ENCODE results near the gene TSBP1. TPM values are rescaled to one million over a fixed set of nuclear protein-coding genes. Genes with fewer than 3 reads are reported as not detected.
A peak's percentile ranks its signal among the peaks of the same experiment; 100 is the strongest.

Gene TSBP1
- total RNA-seq, 1 experiment from 2014 or later: not detected

DNA sequence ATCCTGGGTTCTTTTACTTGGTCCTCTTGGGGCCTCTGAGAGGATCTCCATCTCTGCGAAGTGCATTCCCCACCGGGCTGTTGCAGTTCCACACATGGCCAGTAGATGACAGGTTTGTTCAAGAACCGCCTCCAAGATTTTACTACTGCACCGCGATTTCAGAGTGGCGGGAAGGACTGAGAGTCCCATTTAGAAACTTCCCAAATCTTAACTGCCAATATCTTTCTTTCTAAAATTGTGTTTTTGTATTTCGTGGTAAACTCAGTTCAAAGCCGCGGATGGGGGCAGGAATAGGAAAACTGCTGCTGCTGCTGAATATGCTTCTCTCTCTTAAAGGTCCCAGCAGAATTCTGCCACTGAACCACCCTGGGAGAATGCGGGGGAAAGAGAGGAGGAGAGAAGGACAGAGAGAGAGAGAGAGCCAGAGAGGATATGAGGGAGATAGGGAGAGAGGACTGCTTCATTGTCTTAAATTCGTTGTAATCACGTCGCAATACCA is 43.9 kb upstream of the TSBP1 start:
- Histone ChIP-seq H2BK120ac (ENCODE audit: low read depth, low read length, poor library complexity, severe bottlenecking) (no peak overlapping the region), H2AFZ (ENCODE audit: low read length) (peak overlapping the region; percentile 100), H3K18ac (ENCODE audit: insufficient read length, low read depth, low read length) (no peak overlapping the region), H3K79me1 (ENCODE audit: insufficient read depth, low read depth, low read length, poor library complexity, severe bottlenecking) (no peaks in the 10 kb centered on the region), H2AK5ac (ENCODE audit: insufficient read length, low read length) (no peak overlapping the region), H3K23ac (ENCODE audit: insufficient read length, low read depth, low read length) (no peak overlapping the region), H2BK15ac (ENCODE audit: low read depth, low read length) (no peak overlapping the region), H3K4ac (ENCODE audit: low read depth, low read length) (no peak overlapping the region), H3K9ac (ENCODE audit: extremely low read depth, insufficient read length, low read length) (no peak overlapping the region), H3T11ph (ENCODE audit: low read length) (no peak overlapping the region), H4K20me1 (ENCODE audit: control insufficient read depth, insufficient read depth, insufficient read length) (no peaks in the 10 kb centered on the region), H3K4me1 (ENCODE audit: insufficient read depth, low read length) (no peaks in the 10 kb centered on the region), H3K27me3 (ENCODE audit: insufficient read depth, low read length) (no peaks in the 10 kb centered on the region), H2BK5ac (ENCODE audit: insufficient read length, low read length) (no peak overlapping the region), H3K14ac (ENCODE audit: insufficient read depth, low read length) (no peak overlapping the region), H4K8ac (replicated peaks; ENCODE audit: insufficient read length, low read depth, low read length) (no peak overlapping the region), H3K27ac (ENCODE audit: insufficient read length, low read depth, low read length) (no peak overlapping the region), H3K4me2 (ENCODE audit: insufficient read depth, insufficient read length, low read length) (peak overlapping the region; percentile 57), H4K91ac (ENCODE audit: insufficient read length, low read depth, low read length) (no peak overlapping the region), H3K23me2 (ENCODE audit: insufficient read length, low read depth, low read length, poor library complexity, severe bottlenecking) (peaks cover 3% of the 10 kb centered on the region), H2BK20ac (ENCODE audit: low read depth, low read length, poor library complexity, severe bottlenecking) (no peak overlapping the region), H3K79me2 (ENCODE audit: insufficient read depth, low read length) (no peaks in the 10 kb centered on the region), H3K9me3 (ENCODE audit: control insufficient read depth, low read depth, low read length) (no peaks in the 10 kb centered on the region), H2BK12ac (ENCODE audit: insufficient read length, low read depth, low read length) (no peak overlapping the region), H3K56ac (ENCODE audit: insufficient read length, low read depth, low read length) (no peak overlapping the region), H4K5ac (ENCODE audit: insufficient read length, low read depth, low read length) (no peak overlapping the region)
- WGBS (ENCODE audit: extremely low coverage, insufficient read length, low lambda C conversion rate): no CpG with 5 or more reads among the region's 13 CpGs
- H3K4me1 Mint-ChIP-seq: peaks cover 10 to 11% of the 10 kb centered on the region in 2 experiments
- no peaks in the 10 kb centered on the region for H3K9me3 Mint-ChIP-seq
- TF ChIP-seq, protein P1, sequence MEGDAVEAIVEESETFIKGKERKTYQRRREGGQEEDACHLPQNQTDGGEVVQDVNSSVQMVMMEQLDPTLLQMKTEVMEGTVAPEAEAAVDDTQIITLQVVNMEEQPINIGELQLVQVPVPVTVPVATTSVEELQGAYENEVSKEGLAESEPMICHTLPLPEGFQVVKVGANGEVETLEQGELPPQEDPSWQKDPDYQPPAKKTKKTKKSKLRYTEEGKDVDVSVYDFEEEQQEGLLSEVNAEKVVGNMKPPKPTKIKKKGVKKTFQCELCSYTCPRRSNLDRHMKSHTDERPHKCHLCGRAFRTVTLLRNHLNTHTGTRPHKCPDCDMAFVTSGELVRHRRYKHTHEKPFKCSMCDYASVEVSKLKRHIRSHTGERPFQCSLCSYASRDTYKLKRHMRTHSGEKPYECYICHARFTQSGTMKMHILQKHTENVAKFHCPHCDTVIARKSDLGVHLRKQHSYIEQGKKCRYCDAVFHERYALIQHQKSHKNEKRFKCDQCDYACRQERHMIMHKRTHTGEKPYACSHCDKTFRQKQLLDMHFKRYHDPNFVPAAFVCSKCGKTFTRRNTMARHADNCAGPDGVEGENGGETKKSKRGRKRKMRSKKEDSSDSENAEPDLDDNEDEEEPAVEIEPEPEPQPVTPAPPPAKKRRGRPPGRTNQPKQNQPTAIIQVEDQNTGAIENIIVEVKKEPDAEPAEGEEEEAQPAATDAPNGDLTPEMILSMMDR (conservative IDR thresholded peaks at IDR 0.05): peak; percentile 98
- H3K36me3 Mint-ChIP-seq (ENCODE audit: insufficient read depth in 1 of 3, low read depth in 3 of 3): no peaks in the 10 kb centered on the region
- H3K27me3 Mint-ChIP-seq (ENCODE audit: low read depth): peaks cover 21% of the 10 kb centered on the region
- peak overlapping the region; percentile 51 to 56; a peak in 4 of 5 replicates for H3K4me3 Mint-ChIP-seq
- DNase-seq: peak; percentile 80
- no peak overlapping the region for H3K27ac Mint-ChIP-seq

Measured in H9 (cell line).